ENCODE data around the gene PSMB7. TPM values are rescaled to one million over a fixed set of nuclear protein-coding genes. Genes with fewer than 3 reads are reported as not detected.

PSMB7 gene
- polyA plus RNA-seq, 1 experiment: 396 TPM

DNA sequence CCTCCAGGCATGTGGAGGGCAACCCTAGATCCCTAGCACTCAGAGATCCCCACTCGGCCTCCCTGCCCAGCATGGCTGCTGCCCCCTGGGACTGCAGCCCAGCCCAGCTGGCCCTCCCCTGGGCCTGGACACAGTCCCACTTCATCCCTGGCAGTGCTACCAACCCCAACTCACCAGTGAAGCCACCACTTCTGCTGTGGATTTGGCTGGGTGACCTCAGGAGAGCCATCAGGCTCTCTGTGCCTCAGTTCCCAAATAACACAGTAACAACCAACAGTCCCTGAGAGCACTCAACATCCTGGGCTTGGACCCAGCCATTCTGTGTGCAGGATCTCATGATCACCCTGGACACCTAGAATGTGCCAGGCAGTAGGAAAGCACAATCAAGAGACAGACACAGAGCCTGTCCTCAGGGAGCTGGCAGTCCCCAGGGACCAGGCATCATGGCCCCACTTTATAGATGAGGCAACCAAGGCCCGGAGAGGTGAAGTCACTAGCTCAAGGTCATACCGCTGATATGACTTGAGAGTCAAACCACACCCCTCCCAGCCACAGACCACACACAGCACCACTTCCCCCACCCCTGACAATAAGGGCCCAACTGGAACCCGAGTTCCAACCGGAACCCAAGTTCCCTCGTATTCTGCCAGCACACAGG lies 4.7 kb upstream of the PSMB7 start:
- POLR2A ChIA-PET: no interaction called here
- CTCF ChIA-PET: interaction anchor here (0.6 to 5.9 kb wide), 14 partner anchors 10 to 928 kb away, joined by 3 to 139 read pairs (median 3); no protein-coding TSS in a partner anchor
- no peak overlapping the region for H3K27ac ChIP-seq (ENCODE audit: low read depth, low read length)
- H3K27me3 ChIP-seq (ENCODE audit: control insufficient read depth, insufficient read depth, low read length): peaks cover 8% of the 10 kb centered on the region
- no peak overlapping the region for H3K4me3 ChIP-seq (ENCODE audit: low read depth, low read length)
- no peak for DNase-seq (ENCODE audit: low read depth, low spot score)
- peaks cover 5% of the 10 kb centered on the region; the same call in 1 of the 2 replicates for H3K9me3 ChIP-seq (ENCODE audit: control insufficient read depth, insufficient read depth, low read length)
- TF ChIP-seq, protein P1, sequence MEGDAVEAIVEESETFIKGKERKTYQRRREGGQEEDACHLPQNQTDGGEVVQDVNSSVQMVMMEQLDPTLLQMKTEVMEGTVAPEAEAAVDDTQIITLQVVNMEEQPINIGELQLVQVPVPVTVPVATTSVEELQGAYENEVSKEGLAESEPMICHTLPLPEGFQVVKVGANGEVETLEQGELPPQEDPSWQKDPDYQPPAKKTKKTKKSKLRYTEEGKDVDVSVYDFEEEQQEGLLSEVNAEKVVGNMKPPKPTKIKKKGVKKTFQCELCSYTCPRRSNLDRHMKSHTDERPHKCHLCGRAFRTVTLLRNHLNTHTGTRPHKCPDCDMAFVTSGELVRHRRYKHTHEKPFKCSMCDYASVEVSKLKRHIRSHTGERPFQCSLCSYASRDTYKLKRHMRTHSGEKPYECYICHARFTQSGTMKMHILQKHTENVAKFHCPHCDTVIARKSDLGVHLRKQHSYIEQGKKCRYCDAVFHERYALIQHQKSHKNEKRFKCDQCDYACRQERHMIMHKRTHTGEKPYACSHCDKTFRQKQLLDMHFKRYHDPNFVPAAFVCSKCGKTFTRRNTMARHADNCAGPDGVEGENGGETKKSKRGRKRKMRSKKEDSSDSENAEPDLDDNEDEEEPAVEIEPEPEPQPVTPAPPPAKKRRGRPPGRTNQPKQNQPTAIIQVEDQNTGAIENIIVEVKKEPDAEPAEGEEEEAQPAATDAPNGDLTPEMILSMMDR (IDR thresholded peaks at IDR 0.05; ENCODE audit: low read depth, low read length): no peak

DNA sequence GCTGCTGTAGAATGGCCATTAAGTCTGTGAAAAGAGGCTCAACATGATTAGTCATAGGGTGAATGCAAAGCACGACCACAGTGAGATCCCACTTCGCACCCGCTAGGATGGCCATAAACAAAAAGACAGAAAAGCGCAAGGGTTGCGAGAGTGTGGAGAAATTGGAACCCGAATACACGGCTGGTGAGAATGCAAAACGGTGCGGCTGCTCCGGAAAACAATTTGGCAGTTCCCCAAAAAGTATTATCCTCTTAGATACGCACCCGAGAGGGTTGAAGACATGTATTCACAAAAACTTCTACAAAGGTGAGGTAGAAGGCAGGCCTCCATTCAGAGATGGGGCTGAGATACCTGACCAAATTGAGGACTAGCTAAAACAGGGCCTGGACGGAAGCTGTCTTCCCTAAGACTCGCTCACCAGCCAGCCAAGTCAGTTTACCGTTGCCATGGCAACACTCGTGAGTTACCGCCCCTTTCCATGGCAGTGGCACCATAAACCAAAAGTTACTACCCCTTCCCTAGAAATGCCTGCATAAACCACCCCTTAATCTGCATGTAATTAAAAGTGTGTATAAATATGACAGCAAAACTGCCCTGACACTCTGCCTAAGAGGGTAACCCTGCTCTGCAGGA lies 726 bp upstream of the PSMB7 start:
- Histone ChIP-seq H3K27ac (ENCODE audit: low read depth, low read length) (no peak overlapping the region), H3K4me3 (ENCODE audit: low read depth, low read length) (no peak overlapping the region), H3K27me3 (ENCODE audit: control insufficient read depth, insufficient read depth, low read length) (no peaks in the 10 kb centered on the region), H3K9me3 (ENCODE audit: control insufficient read depth, insufficient read depth, low read length) (peaks cover 5% of the 10 kb centered on the region; the same call in 1 of the 2 replicates)
- no peak for DNase-seq (ENCODE audit: low read depth, low spot score)
- CTCF ChIA-PET: interaction anchor here (1.1 to 4.0 kb wide), 4 partner anchors 23 to 123 kb away, joined by 3 to 22 read pairs (median 4); no protein-coding TSS in a partner anchor
- TF ChIP-seq, protein P1 (IDR thresholded peaks at IDR 0.05; ENCODE audit: low read depth, low read length): no peak
- POLR2A ChIA-PET: no interaction called here

DNA sequence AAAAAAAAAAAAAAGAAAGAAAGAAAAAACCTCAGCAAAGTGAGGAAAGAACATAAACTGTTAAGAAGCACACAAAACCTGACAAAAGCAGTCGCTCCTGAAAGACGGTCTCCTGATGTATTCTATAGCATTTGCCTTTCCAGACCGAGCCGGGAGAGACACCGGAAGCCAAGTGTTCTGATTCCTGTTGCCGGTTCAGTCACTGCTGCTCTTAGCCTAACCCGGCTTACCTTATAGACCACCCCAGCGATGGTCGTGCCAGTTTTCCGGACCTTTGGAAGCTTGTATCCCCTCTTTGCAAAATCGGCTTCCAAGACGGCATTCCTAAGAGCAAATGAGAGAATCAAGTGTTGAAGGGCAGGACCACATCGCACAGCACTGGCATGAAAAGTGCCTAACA lies 630 bp downstream of the PSMB7 start:
- Histone ChIP-seq H3K4me3 (ENCODE audit: low read depth, low read length) (peak overlapping the region; percentile 97), H3K9me3 (ENCODE audit: control insufficient read depth, insufficient read depth, low read length) (peaks cover 5% of the 10 kb centered on the region; the same call in 1 of the 2 replicates), H3K27ac (ENCODE audit: low read depth, low read length) (no peak overlapping the region), H3K27me3 (ENCODE audit: control insufficient read depth, insufficient read depth, low read length) (no peaks in the 10 kb centered on the region)
- DNase-seq (ENCODE audit: low read depth, low spot score): no peak
- POLR2A ChIA-PET: no interaction called here
- TF ChIP-seq, protein P1 (IDR thresholded peaks at IDR 0.05; ENCODE audit: low read depth, low read length): no peak
- CTCF ChIA-PET: interaction anchor here (0.7 to 4.0 kb wide), 5 partner anchors 13 to 199 kb away, joined by 3 to 22 read pairs (median 3); no protein-coding TSS in a partner anchor

DNA sequence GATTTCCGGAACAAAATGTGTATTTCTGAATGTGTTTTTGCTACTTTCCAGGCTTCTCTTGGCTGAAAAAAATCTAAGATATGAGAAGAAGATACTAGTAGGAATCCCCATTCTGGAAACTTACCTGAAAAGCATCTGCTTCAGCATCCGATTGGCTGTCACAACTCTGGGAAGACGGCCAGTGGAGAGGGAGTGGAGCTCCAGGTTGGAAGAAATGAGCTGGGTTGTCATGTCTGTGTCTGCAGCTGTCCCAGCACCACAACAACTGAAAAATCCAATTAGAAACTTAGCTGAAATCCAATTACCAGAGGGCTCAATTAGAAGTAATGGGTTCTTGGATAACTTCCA lies 3.0 kb downstream of the PSMB7 start:
- no peaks in the 10 kb centered on the region for H3K27me3 ChIP-seq (ENCODE audit: control insufficient read depth, insufficient read depth, low read length)
- peak overlapping the region; percentile 78 for H3K27ac ChIP-seq (ENCODE audit: low read depth, low read length)
- TF ChIP-seq, protein P1 (IDR thresholded peaks at IDR 0.05; ENCODE audit: low read depth, low read length): no peak
- CTCF ChIA-PET: interaction anchor here (1.3 to 6.9 kb wide), 2 partner anchors 16 to 125 kb away, joined by 6 to 119 read pairs; no protein-coding TSS in a partner anchor
- H3K9me3 ChIP-seq (ENCODE audit: control insufficient read depth, insufficient read depth, low read length): peaks cover 5% of the 10 kb centered on the region; the same call in 1 of the 2 replicates
- POLR2A ChIA-PET: interaction anchor here (1.4 kb wide), 1 partner anchor 13 kb away, joined by 6 read pairs; no protein-coding TSS in a partner anchor
- H3K4me3 ChIP-seq (ENCODE audit: low read depth, low read length): no peak overlapping the region
- DNase-seq (ENCODE audit: low read depth, low spot score): no peak

Data from AG04450 (cell line).